ENCODE results near the gene CA12. TPM values are rescaled to one million over a fixed set of nuclear protein-coding genes. Genes with fewer than 3 reads are reported as not detected.
A peak's percentile ranks its signal among the peaks of the same experiment; 100 is the strongest.

Gene CA12
- total and polyA plus RNA-seq, 9 of the 15 experiments (the other 6 are each of a cell fraction or from before 2014, with no cell fraction given) = 0.01 to 0.78 (median 0.15) TPM; not detected in 1

GRCh38 chr15:63276342-63277037 is 105.2 kb downstream of the CA12 start (continued):
- TF ChIP-seq RBM15 (IDR thresholded peaks at IDR 0.05; ENCODE audit: insufficient read depth, low read length) (no peak), ZNF518B (CRISPR knock-in tag; IDR thresholded peaks at IDR 0.05) (no peak), NFRKB (IDR thresholded peaks at IDR 0.05; ENCODE audit: low read depth) (peak; percentile 68; the same call in 1 of the 2 replicates), PURB (CRISPR knock-in tag; IDR thresholded peaks at IDR 0.05; ENCODE audit: low read depth) (no peak), ZZZ3 (IDR thresholded peaks at IDR 0.05) (no peak), ZBED1 (IDR thresholded peaks at IDR 0.05) (no peak), SLC30A9 (CRISPR knock-in tag; IDR thresholded peaks at IDR 0.05) (no peak), HOXB6 (CRISPR knock-in tag; IDR thresholded peaks at IDR 0.05; ENCODE audit: borderline replicate concordance) (no peak), ZBTB11 (CRISPR knock-in tag; IDR thresholded peaks at IDR 0.05) (peak in 1 of 3 experiments; percentile 11; a peak in 1 of 6 replicates), NR2F6 (CRISPR knock-in tag; IDR thresholded peaks at IDR 0.05) (no peak), ZNF41 (CRISPR knock-in tag; conservative IDR thresholded peaks at IDR 0.05) (no peak), ZNF143 (CRISPR knock-in tag; IDR thresholded peaks at IDR 0.05) (no peak), ETV1 (tag; conservative IDR thresholded peaks at IDR 0.05; ENCODE audit: low read depth) (no peak), TRIM28 (IDR thresholded peaks at IDR 0.05) (0 out of 2 replicates have a peak, but pooled peaks have one; percentile 33), ZFP1 (CRISPR knock-in tag; IDR thresholded peaks at IDR 0.05) (no peak), EHMT2 (IDR thresholded peaks at IDR 0.05) (no peak), NR4A1 (CRISPR knock-in tag; IDR thresholded peaks at IDR 0.05) (no peak), NR4A1 (tag; IDR thresholded peaks at IDR 0.05) (0 out of 2 replicates have a peak, but pooled peaks have one; percentile 34), CHAMP1 (IDR thresholded peaks at IDR 0.05) (no peak), ZBTB1 (CRISPR knock-in tag; IDR thresholded peaks at IDR 0.05; ENCODE audit: borderline replicate concordance, low read depth) (no peak)
